K562 (cell line): ENCODE measurements around the gene HNRNPU. TPM values are rescaled to one million over a fixed set of nuclear protein-coding genes. Genes with fewer than 3 reads are reported as not detected.

ENCODE experiments used
- ARID4B ChIP-seq: sonication (generic); formaldehyde crosslinking; IDR thresholded peaks from 2 replicates; pipeline ENCODE4 v1.8.0; 2022; ENCODE audit warnings: mild to moderate bottlenecking, missing genetic modification reagents
- BCOR ChIP-seq: fragments of 450-650 bp; IDR thresholded peaks from 2 replicates; pipeline ENCODE4 v1.6.1; 2016
- EP300 ChIP-seq: IDR thresholded peaks from 2 replicates; pipeline ENCODE4 v1.6.1; 2012; ENCODE audit warnings: low read length, improper control_type of control experiment
- GATAD2B ChIP-seq: fragments of 450-650 bp; IDR thresholded peaks from 2 replicates; pipeline ENCODE4 v1.6.1; 2017; ENCODE audit warnings: mild to moderate bottlenecking, borderline replicate concordance
- MAFK ChIP-seq: IDR thresholded peaks from 2 replicates; pipeline ENCODE4 v1.6.1; 2011; ENCODE audit warnings: low read length, improper control_type of control experiment
- MEF2D ChIP-seq: conservative IDR thresholded peaks from 2 replicates; pipeline ENCODE4 v1.6.1; 2016; ENCODE audit warnings: low read depth, missing genetic modification characterization, missing compliant biosample characterization
- POLR2A ChIP-seq: fragments of 450-650 bp; conservative IDR thresholded peaks from 2 replicates; pipeline ENCODE4 v1.6.1; 2016
- POLR3G ChIP-seq: IDR thresholded peaks from 2 replicates; pipeline ENCODE4 v1.6.1; 2011; ENCODE audit not compliant: insufficient read length, insufficient replicate concordance; ENCODE audit errors: extremely low read depth
- PYGO2 ChIP-seq: fragments of 450-650 bp; IDR thresholded peaks from 2 replicates; pipeline ENCODE4 v1.6.1; 2016; ENCODE audit warnings: mild to moderate bottlenecking, missing genetic modification characterization, moderate library complexity, missing compliant biosample characterization
- REST ChIP-seq, 2 experiments: fragments of 450-650 bp; formaldehyde crosslinking in 1 of 2; IDR thresholded peaks; 2 replicates each; pipeline versions ENCODE4 v1.4.0 to v1.6.1; 2014 to 2020; ENCODE audit warnings: mild to moderate bottlenecking in 2 of 2, borderline replicate concordance in 1 of 2, low read depth in 1 of 2
- TAF9B ChIP-seq: fragments of 450-650 bp; IDR thresholded peaks from 2 replicates; pipeline ENCODE4 v1.6.1; 2018; ENCODE audit warnings: mild to moderate bottlenecking; ENCODE audit not compliant: partially characterized antibody
- ZNF347 ChIP-seq: fragments of 450-650 bp; formaldehyde crosslinking; IDR thresholded peaks from 2 replicates; pipeline ENCODE4 v1.4.0; 2020; ENCODE audit warnings: low read depth, mild to moderate bottlenecking, moderate library complexity
- ZNF354B ChIP-seq: fragments of 250-450 bp; sonication (Bioruptor Pico); IDR thresholded peaks from 2 replicates; pipeline ENCODE4 v1.4.0; 2020
- ZNF668 ChIP-seq: fragments of 250-450 bp; sonication (Bioruptor Pico); IDR thresholded peaks from 2 replicates; pipeline ENCODE4 v1.8.0; 2022; ENCODE audit warnings: mild to moderate bottlenecking, inconsistent platforms
- ZNF785 ChIP-seq: fragments of 250-450 bp; sonication (Bioruptor Pico); IDR thresholded peaks from 2 replicates; pipeline ENCODE4 v1.4.0; 2020; ENCODE audit warnings: mild to moderate bottlenecking
- ZNF79 ChIP-seq: fragments of 250-450 bp; sonication (Bioruptor Pico); IDR thresholded peaks from 2 replicates; pipeline ENCODE4 v1.4.0; 2020; ENCODE audit warnings: low read depth, mild to moderate bottlenecking, moderate library complexity
- polyA plus RNA-seq, 8 experiments: library from polyadenylated mRNA; depleted of rRNA in 4 of 8; stranded (reverse) in 5 of 8; unstranded in 3 of 8; fragments of >200 nt; fragmentation: Nextera tagmentation in 2 of 8; fragmentation: Illumina TruSeq in 1 of 8; extraction: Ambion mirVana in 2 of 8; extraction: Trizol in 1 of 8; gene quantifications; 2 replicates each; pipeline versions ENCODE4 v1.2.1 to v1.2.3, GENCODE V29; 2011 to 2014; ENCODE audit warnings: inconsistent platforms in 1 of 8, missing spikeins in 1 of 8
- total RNA-seq, 7 experiments: library from RNA; depleted of rRNA in 6 of 7; stranded (reverse); fragments of >200 nt in 6 of 7; fragmentation: Illumina TruSeq in 2 of 7; extraction: Trizol in 2 of 7; gene quantifications; 2 replicates each; pipeline versions ENCODE4 v1.2.1 to v1.2.3, GENCODE V29; 2011 to 2021; ENCODE audit warnings: low replicate concordance in 1 of 7

HNRNPU gene
- total and polyA plus RNA-seq, 9 of the 15 experiments (the other 6 are each of a cell fraction or from before 2014, with no cell fraction given): 159 to 777 (median 577) TPM

GRCh38 chr1:244862699-244863490, 1.4 kb downstream of the HNRNPU start (continued):
- TF ChIP-seq TAF9B (peak; percentile 31), ARID4B (CRISPR knock-in tag) (no peak; the same call in 1 of the 2 replicates), GATAD2B (peak; percentile 86; the same call in 1 of the 2 replicates), BCOR (no peak), POLR3G (no peak), EP300 (peak; percentile 51; the same call in 1 of the 2 replicates), ZNF785 (CRISPR knock-in tag) (no peak), REST (IDR thresholded peaks at IDR 0.05; ENCODE audit: borderline replicate concordance) (peak; percentile 25; the same call in 1 of the 2 replicates), REST (CRISPR knock-in tag; IDR thresholded peaks at IDR 0.05; ENCODE audit: low read depth) (0 out of 2 replicates have a peak, but pooled peaks have one; percentile 17), MEF2D (tag) (no peak), ZNF354B (CRISPR knock-in tag) (no peak), POLR2A (peak; percentile 50; the same call in 1 of the 2 replicates), MAFK (no peak), PYGO2 (no peak), ZNF668 (CRISPR knock-in tag) (no peak), ZNF79 (no peak), ZNF347 (peak; percentile 73; the same call in 1 of the 2 replicates)
